GM18951 (cell line): ENCODE data around the gene DGCR2.

Experiments
- POLR2A ChIP-seq: IDR thresholded peaks from 4 replicates; pipeline ENCODE4 v1.6.1; 2011; ENCODE audit warnings: mild to moderate bottlenecking; ENCODE audit not compliant: insufficient read length, insufficient read depth; ENCODE audit errors: extremely low read depth
- in situ Hi-C: fragments of 300-500 bp; cut with MboI; formaldehyde crosslinking; loops from one replicate; pipeline ENCODE4 v1.12.0; 2022; ENCODE audit warnings: low sequenced_read_pairs, mixed read lengths, inconsistent platforms; ENCODE audit not compliant: unreplicated experiment

DGCR2 gene

DNA sequence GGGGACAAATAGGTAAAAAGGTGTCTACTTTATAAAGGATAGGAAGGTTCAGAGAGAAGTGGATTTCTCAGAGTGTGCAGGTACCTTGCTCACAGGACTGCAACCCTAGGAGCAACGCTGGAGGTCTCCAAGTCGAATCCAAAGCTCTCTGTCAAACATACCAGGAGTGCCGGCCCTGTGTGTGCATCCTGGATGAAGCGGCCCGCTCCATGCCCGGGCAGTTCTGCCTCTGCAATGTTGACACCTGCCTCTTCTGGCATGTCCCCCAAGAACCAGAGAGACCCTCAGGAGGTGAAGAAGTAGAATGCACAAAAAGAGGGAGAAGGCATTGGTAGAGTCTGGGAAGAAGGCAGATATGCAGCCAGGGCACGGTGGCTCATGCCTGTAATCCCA is 5.8 kb upstream of the DGCR2 start:
- no peak for TF ChIP-seq POLR2A
- in situ Hi-C loops, result no loop called here

DNA sequence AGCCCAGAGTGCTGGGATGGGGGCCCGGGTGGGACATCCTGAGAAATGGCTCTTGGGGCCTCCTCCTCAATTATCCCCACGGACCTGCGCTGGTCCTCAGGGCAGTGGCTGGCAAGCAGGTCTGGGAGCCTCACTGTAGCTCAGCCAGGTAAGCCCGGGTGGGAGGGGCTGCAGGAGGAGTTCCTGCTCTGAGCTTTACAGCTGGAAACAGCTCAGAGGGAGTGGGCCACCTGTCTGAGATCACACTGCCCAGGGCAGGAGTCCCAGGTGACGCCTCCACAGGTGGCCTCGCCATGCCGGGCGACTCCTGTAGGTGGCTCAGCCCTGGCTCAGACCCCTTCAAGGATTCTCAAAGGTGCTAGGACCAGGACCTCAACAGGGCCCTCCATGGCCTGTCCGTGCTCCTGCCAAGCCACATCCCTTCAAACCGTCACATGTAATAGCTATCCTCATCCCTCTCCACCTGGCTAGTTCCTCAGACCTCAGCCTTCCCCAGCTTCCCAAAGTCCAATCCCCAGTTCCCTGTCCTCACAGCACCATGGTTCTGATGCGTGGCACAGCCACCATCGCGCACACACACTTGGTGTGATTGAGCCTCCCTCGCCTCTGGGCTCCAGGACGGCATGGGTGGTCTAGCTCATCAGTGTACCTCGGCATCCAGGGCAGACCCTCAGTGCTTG is 5.3 kb upstream of the DGCR2 start:
- TF ChIP-seq POLR2A, result no peak
- in situ Hi-C loops, result no loop called here

DNA sequence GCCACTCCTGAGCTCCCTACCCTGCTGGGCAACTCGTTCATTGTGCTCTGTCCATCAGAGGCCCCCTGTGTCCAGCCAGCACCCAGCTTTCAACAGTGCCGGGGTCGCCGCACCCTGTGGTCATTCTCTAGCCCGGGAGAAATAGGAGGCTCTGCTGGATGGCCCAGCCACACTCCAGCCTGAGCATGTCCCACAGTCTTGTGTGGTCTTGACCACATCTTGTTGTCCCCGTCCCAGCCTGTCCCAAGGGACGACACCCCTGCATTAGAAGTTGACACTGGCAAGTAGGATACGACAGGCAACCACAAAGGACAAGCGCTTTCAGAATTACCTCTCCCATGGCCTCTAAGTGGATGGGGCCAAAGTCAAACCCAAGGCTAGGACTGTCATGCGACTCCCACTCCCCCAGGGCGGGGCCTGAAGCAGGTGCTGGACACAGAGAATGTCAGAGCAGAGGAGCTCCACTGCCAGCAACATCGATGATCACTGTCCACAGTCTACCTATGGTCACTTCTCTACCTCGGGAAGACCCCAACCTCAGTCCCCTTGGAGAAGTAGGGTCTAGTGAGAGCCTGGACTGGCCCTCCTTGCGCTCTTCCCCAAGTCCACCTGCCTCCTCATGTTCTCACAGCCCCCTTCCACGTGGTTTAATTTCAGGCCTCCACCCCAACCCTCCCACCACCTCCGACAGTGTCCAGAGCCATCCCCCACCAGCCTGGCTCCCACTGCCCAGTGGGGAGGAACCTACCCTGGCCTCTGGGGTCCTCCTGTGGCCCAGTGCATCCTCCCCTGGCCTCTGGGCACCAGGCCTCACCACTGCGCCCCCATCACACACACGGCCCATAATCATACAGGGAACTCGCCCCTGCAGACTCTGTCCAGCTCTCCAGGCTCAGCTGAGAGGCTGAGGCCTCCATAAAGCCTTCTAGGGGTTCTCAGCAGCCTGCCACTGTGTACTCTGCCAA is 4.4 kb upstream of the DGCR2 start:
- in situ Hi-C loops, result no loop called here
- no peak for TF ChIP-seq POLR2A

DNA sequence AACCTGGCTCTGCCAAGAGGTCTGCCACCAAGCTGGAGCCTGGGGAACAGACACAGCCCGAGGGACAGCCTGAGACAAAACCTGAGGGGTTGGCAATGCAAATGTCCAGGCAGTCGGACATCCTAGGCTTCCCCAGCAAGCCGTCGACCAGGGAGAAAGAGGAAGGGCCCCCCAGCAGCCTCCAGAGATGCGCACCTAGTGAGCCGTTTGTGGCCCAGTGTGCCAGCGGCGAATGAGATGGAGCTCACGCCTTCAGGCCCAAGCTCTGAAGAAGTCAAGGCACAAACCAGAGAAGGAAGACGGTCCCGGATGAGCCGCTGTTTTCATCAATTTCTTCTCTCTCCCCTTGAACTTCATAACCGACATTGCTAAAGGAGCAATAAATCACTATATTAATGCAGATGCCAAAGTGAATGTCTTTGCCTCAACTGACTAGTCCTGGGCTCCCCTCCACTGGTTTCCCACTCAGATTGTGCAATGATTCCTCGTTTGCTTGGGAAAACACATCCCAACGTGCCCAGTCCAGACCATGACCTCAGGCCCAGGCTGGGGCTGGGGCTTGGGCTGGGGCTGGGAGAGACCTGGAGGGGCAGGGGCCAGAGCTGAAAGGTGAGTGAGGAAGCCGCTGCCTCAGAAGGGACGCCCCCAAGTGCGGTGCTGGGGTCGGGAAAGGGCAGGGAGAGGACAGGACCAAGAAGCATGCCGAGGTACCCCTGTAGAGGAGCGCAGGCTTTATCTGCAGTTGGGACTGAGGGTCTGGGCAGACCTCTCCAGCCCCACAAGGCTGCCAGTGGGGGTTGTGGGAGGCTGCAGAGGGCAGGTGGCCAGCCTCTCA is 3.5 kb upstream of the DGCR2 start:
- no peak for TF ChIP-seq POLR2A
- in situ Hi-C loops, result no loop called here

DNA sequence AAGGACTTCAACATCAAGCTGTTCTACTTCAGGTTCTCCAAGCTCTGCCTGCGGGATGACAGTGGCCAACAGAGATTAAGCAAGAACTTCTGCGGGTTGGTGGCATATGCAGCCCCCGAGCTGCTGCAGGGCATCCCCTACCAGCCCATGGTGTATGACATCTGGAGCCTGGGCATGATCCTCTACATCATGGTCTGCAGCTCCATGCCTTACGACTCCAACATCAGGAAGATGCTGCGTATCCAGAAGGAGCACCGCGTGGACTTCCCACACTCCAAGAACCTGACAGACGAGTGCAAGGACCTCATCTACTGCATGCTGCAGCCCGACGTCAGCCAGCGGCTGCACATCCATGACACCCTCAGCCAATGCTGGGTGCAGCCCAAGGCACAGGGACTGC is 2.8 kb upstream of the DGCR2 start:
- TF ChIP-seq POLR2A, result no peak
- in situ Hi-C loops, result no loop called here

DNA sequence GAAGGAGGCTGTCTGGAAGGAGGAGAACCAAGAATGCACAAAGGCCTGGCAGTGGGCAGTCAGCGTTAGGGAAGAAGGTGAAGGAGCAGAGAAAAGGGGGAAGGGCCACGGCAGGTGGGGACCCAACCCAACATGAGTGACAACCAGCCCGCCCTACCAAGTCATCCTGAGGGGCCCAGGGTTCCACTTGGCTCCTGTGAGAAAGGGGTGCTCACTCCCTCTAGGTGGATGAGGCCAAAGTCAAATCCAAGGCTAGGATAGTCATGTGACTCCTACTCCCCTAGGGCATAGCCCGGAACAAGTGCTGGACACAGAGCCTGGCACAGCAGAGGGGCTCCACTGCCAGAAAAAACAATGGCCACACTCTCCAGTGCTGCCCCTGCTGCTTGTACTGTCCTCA is 2.2 kb upstream of the DGCR2 start:
- in situ Hi-C loops, result no loop called here
- no peak for TF ChIP-seq POLR2A

DNA sequence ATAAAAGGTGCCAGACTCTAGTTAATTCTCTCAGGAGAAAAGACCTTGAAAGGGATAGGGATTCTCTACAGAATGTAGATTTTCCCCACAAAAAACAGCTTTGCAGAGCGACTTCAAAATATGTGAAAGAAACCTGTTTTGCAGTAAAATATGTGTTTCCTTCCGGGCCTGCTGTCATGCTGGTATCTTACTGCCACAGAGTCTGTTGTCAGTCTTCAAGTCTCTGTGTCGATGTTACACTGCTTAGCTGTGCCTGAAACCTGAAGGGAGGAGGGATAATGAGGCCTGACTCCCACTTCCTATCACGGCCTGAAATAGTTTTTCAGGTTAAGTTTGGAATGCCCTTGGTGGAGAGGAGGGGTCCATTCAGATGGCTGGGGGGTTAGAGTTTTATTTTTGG is 1.7 kb upstream of the DGCR2 start:
- TF ChIP-seq POLR2A, result no peak
- in situ Hi-C loops, result no loop called here

DNA sequence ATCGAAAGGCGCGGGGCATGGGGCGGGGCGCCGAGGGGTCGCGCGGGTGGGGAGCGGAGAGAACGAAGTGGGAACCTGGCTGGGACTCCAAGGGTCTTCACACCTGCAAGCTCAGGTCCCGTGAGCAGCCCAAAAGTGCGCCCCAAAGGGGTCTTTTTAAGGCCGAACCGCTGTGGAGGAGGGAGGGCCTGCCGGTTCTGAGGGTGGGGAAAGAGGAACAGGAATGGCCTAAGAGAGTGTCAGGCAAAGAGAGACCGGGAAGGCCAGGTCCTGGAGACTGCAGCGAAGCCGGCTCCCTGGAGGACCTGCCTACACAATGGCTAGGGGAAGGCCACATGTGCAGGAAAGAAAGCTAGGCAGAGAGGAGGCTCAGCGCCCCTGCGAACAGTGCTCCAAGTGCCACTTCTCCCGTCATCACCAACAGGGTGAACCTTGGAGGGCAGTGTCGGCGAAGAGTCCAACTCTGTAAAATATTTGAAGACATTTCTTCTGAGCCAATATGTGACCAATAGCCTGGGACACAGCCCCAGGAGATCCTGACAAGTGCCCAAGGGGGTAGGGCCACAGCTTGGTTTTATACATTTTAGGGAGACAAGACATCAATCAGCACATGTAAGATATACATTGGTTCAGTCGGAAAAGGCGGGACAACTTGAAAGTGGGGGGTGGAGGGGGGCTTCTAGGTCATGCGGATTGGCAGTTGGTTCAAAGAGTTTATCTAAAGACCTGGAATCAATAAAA is 710 bp upstream of the DGCR2 start:
- in situ Hi-C loops, result no loop called here
- no peak for TF ChIP-seq POLR2A

DNA sequence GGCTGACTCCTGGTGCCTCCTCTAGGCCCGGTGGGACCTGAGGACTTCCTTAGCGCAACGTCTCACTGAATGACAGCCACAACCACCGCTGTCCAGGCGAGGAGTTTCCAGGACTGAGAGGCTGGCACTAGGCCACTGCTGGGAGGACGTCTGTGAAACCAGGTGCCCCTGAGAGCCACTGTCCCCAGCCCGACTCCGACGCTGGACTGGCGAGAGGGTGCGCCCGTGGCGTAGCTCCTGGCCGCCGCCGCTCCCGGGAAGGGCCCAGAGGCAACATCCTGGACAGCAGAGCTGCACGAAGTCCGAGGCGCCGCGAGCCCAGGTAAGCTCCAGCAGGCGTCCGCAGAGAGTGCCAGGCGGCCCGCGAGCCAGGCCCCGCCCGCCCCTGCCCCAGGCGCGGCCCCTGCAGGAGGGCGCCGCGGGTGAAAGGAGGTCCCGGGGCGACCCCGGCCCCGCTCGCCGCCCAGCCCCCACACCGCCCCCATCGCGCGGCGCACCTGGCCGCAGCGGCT is 525 bp downstream of the DGCR2 start:
- TF ChIP-seq POLR2A, result no peak
- in situ Hi-C loops, result no loop called here

DNA sequence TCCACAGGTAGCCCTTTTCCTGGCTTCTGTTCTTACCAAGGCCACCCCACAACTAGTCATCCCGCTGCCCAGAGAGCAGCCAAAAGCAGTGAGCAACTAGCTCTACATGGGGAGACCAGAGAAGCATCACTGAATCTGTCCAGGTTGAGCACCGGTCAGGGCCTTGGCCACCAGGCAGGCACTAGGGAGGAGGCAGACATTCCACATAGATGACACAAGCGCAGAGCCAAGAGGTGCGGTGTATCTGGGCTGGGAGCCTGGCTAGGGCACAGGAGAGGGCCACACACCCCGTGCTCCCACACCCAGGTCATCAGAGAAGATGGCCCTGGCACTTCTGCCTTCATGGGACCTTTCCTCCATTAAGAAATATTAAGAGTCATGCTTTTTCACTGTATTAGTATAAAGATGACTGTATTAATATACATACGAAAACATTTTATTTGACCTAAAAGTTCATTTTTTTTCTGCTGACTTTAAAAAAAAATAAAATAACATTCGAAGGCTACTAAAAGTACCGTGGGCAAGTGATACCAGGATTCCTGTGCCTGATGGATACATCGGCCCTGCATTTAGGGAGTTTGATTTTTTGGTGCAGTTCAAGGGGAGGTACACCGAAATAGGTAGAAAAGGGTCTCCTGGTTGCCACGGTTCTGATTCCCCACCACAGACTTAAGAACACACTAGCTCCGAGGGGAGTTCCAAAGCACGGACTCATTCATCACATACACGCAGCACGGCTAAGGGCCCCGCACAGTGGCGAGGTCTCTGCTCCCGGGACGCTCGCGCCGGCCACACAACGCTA is 1.2 kb downstream of the DGCR2 start:
- in situ Hi-C loops, result no loop called here
- no peak for TF ChIP-seq POLR2A

DNA sequence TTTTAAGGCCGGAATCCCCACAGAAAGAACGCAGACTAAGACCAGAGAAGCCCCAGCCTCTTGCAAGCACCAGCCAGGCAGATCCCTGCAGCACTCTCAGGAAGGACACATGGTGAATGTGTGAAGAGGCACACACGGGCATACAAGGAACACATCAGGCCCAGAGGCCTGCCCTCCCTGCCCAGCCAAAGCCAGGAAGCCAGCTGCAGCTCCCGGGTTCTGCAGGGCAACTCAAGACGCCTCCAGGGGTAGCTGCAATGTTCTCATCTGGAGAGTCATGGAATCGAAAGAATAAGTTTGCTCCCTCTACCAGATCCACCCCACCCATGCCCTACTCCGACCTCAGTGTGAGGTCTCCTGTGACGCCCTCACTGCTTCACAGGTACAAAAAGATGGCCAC is 2.3 kb downstream of the DGCR2 start:
- in situ Hi-C loops, result no loop called here
- TF ChIP-seq POLR2A, result no peak
